Fibroblast of villous mesenchyme (primary cell): ENCODE results near the gene RUBCNL. TPM values are rescaled to one million over a fixed set of nuclear protein-coding genes. Genes with fewer than 3 reads are reported as not detected.
A peak's percentile ranks its signal among the peaks of the same experiment; 100 is the strongest.
"Not testable (repeated sequence)": the region's sequence is repeated elsewhere in the genome, so short reads cannot be mapped to it uniquely, and the experiment has no call there.

ENCODE experiments used
- DNase-seq: peaks from one replicate; pipeline ENCODE4 v3.0.0-alpha.2; 2010; ENCODE audit warnings: low read depth
- H3K4me3 ChIP-seq: 2 replicates; pipeline ENCODE4 v1.5.1; 2011; ENCODE audit warnings: low read depth, mild to moderate bottlenecking, low read length
- total RNA-seq: library from RNA; depleted of rRNA; stranded (reverse); fragments of >200 nt; gene quantifications from 2 replicates; pipeline ENCODE4 v1.2.3, GENCODE V29; 2012
- TF ChIP-seq, protein P1 (sequence below): IDR thresholded peaks from 2 replicates; pipeline ENCODE4 v1.5.1; 2012; ENCODE audit warnings: low read depth, mild to moderate bottlenecking, low read length; ENCODE audit not compliant: insufficient read depth

RUBCNL gene
- 0.43 and 0.97 TPM in 2 replicates for total RNA-seq

DNA sequence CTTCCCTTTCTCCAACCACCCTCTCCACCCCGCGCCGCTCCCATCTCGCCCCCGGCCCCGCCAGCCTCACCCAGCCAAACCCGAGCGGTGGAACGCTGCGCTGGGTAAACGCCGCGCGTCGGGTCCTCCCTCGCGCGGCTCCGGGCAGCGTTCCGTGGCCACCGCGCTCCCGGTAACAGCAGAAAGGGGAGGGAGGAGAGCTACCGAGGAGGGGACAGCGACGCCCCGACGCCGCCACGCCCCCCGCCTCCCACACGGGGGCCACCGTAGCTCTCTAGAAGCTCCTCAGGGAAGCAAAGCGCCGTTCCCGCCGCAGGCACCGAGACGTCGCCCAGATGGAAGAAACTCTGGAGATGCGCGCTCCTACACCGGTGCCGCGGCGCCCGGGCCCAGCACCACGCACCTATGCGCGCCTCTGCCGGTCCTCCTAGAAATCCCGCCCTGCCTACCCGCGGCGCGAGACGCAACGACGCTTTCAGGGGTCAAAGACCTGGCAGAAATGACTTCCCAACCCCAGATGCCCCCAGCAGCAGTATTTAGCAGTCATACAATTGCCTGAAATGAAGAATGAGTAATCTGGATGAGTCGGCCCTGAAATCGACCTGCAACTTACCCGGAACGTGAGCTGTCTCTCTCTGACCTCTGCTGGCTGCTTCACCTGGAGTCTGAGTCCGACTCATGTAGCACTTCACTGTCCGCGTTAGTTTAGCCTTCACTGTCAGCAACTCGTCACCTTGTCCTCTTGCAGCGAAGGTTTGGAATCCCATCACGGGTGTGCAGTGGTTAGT, at the start of gene RUBCNL:
Gene RUBCNL (minus strand): TSS at position 189 of the 788 bp plus-strand sequence. CDS start 14,777 bp downstream, outside the sequence.
- peak within 1 kb of the TSS; percentile 25 for H3K4me3 ChIP-seq
- no peak for DNase-seq

GRCh38 chr13:46429558-46429957, 42.5 kb upstream of the RUBCNL start:
- not testable (repeated sequence) for DNase-seq, H3K4me3 ChIP-seq

More for the DNA sequence above, at the start of gene RUBCNL:
- TF ChIP-seq, protein P1, sequence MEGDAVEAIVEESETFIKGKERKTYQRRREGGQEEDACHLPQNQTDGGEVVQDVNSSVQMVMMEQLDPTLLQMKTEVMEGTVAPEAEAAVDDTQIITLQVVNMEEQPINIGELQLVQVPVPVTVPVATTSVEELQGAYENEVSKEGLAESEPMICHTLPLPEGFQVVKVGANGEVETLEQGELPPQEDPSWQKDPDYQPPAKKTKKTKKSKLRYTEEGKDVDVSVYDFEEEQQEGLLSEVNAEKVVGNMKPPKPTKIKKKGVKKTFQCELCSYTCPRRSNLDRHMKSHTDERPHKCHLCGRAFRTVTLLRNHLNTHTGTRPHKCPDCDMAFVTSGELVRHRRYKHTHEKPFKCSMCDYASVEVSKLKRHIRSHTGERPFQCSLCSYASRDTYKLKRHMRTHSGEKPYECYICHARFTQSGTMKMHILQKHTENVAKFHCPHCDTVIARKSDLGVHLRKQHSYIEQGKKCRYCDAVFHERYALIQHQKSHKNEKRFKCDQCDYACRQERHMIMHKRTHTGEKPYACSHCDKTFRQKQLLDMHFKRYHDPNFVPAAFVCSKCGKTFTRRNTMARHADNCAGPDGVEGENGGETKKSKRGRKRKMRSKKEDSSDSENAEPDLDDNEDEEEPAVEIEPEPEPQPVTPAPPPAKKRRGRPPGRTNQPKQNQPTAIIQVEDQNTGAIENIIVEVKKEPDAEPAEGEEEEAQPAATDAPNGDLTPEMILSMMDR, result no peak

- TF ChIP-seq, protein P1, result no peak
Measured at GRCh38 chr13:46405457-46405856, 18.4 kb upstream of the RUBCNL start.

GRCh38 chr13:46404733-46405100, 17.7 kb upstream of the RUBCNL start:
- no peak overlapping the region for H3K4me3 ChIP-seq
- DNase-seq, result no peak
- TF ChIP-seq, protein P1, result no peak

More at GRCh38 chr13:46405457-46405856, 18.4 kb upstream of the RUBCNL start:
- DNase-seq, result no peak
- H3K4me3 ChIP-seq, result no peak overlapping the region

DNA sequence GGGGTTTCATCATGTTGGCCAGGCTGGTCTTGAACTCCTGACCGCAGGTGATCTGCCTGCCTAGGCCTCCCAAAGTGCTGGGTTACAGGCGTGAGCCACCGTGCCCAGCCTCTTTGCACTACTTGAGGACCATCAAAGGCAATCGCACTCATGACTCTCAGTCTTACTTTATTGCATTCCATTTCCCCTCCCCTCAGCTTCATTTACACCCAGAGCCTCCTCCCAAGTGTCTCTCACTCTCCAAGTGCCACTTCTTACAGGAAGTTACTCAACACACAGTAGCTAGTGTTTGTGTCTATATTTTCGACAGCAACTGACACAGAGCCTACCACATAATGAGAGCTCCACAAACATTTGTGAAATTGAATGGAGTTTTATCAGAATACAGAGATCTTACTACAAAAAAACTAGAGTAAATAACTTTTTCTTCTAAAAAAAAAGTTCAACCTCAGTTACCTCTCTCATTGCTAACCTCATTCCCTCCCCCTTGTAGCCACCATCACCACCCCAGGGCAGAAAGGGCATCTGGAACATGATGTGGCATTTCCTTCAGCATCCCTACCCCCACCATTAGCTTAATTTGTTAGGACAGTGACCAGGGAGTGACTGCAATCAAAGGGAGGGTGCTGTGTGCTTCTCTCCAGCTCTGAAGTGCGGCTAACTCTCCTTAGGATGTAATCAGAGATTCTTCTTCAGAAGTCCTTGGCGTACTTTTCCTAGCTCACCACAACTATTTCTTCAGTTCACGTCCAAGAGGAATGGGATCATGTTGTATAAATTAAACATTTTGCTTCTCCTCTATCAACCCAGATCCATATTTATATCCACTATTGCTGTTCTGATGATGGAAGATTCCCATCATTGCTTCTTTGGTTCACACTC, 17.0 kb upstream of the RUBCNL start:
- H3K4me3 ChIP-seq, result no peak overlapping the region
- TF ChIP-seq, protein P1, result no peak
- DNase-seq, result no peak

DNA sequence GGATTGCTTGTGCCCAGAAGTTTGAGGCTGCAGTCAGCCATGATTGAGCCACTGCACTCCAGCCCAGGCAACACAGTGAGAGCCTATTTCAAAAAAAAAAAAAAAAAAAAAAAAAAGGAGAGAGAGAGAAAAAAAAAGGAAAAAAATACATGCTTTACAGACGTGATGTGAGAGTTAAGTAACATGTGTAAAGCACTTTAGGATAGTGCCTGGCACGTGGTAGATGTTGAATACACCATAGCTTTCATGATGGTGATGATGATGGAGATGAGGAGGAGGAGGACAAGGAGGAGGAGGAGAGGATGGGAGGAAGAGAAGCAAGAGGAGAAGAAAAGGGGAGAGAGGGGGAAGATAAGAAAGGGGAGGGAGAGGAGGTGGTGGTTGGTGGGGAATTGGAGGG, 15.1 kb upstream of the RUBCNL start:
- TF ChIP-seq, protein P1, result no peak
- no peak overlapping the region for H3K4me3 ChIP-seq
- DNase-seq, result no peak

DNA sequence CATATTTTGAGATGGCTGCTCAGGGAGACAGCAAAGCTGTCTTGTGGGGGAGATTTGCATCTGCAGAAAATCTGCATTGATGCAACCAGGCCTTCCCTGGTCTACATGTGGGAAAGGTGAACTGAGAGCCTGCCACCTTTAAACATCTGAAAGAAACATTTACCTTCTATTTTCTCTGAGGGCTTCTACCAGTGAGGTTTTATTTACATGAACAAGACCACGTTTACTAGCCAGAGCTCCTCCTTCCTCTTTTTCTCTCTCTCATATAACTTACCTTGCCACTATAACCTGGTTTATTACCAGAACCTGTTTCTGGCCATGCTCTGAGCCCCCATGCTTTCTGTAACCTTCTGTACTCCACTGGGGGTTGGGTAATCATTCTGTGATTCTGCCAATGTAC, 14.4 kb upstream of the RUBCNL start:
- DNase-seq, result no peak
- TF ChIP-seq, protein P1, result no peak
- H3K4me3 ChIP-seq, result no peak overlapping the region
